Measurements from ENCODE around the gene MTCL3.
"Not testable (repeated sequence)": the region's sequence is repeated elsewhere in the genome, so short reads cannot be mapped to it uniquely, and the experiment has no call there.

The MTCL3 gene

GRCh38 chr6:127435626-127436220, 83.4 kb downstream of the MTCL3 start:
- H3K9me3 ChIP-seq (ENCODE audit: control insufficient read depth in 2 of 2, low read length in 2 of 2) = no peaks in the 10 kb centered on the region
- H3K27me3 ChIP-seq (ENCODE audit: control insufficient read depth in 1 of 2, insufficient read depth in 2 of 2, low read length in 2 of 2) = no peaks in the 10 kb centered on the region
- no peaks in the 10 kb centered on the region for H3K4me1 ChIP-seq (ENCODE audit: control insufficient read depth, insufficient read depth, low read length)
- H3K4me3 ChIP-seq (ENCODE audit: low read length in 2 of 2) = no peak overlapping the region
- no peak overlapping the region for H3K9ac ChIP-seq (ENCODE audit: low read length in 2 of 2)
- H3K27ac ChIP-seq (ENCODE audit: low read length) = no peak overlapping the region
- no peaks in the 10 kb centered on the region for H3K36me3 ChIP-seq (ENCODE audit: control insufficient read depth in 2 of 2, insufficient read depth in 2 of 2, low read length in 2 of 2)

- no peaks in the 10 kb centered on the region for H3K9me3 ChIP-seq (ENCODE audit: control insufficient read depth in 2 of 2, low read length in 2 of 2)
- no peak overlapping the region for H3K27ac ChIP-seq (ENCODE audit: low read length)
- H3K4me3 ChIP-seq (ENCODE audit: low read length in 2 of 2) = no peak overlapping the region
- H3K27me3 ChIP-seq (ENCODE audit: control insufficient read depth in 1 of 2, insufficient read depth in 2 of 2, low read length in 2 of 2) = no peaks in the 10 kb centered on the region
- H3K36me3 ChIP-seq (ENCODE audit: control insufficient read depth in 2 of 2, insufficient read depth in 2 of 2, low read length in 2 of 2) = no peaks in the 10 kb centered on the region
- H3K9ac ChIP-seq (ENCODE audit: low read length in 2 of 2) = no peak overlapping the region
- H3K4me1 ChIP-seq (ENCODE audit: control insufficient read depth, insufficient read depth, low read length) = no peaks in the 10 kb centered on the region
These were observed 84.5 kb downstream of the MTCL3 start for GRCh38 chr6:127434651-127435050.

- not testable (repeated sequence) for H3K9me3 ChIP-seq (ENCODE audit: control insufficient read depth in 2 of 2, low read length in 2 of 2); H3K27ac ChIP-seq (ENCODE audit: low read length); H3K4me3 ChIP-seq (ENCODE audit: low read length in 2 of 2); H3K27me3 ChIP-seq (ENCODE audit: control insufficient read depth in 1 of 2, insufficient read depth in 2 of 2, low read length in 2 of 2); H3K9ac ChIP-seq (ENCODE audit: low read length in 2 of 2); H3K4me1 ChIP-seq (ENCODE audit: control insufficient read depth, insufficient read depth, low read length); H3K36me3 ChIP-seq (ENCODE audit: control insufficient read depth in 2 of 2, insufficient read depth in 2 of 2, low read length in 2 of 2)
These were observed 90.6 kb downstream of the MTCL3 start for GRCh38 chr6:127428562-127428961.

DNA sequence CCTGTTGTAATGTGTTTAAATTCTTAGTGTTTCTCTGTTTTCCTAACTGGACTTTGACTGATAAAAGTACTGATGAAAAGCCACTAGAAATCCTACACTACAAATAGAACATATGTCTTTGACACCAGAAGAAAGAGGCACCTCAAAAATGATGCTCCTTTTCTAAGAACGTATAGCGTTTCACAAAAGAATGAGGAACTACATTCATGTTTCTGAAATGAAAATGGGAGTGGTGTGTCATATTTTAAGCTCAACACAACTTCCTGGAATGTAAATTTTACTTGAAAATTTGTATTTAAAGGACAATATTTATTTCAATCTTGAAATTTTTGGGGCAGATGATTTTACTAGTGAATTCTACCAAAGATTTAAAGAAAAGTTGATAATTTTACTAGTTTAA, 95.2 kb downstream of the MTCL3 start:
- no peak overlapping the region for H3K9ac ChIP-seq (ENCODE audit: low read length in 2 of 2)
- peak overlapping the region; percentile 59 for H3K27ac ChIP-seq (ENCODE audit: low read length)
- H3K36me3 ChIP-seq (ENCODE audit: control insufficient read depth in 2 of 2, insufficient read depth in 2 of 2, low read length in 2 of 2) = no peaks in the 10 kb centered on the region
- peaks cover 2% of the 10 kb centered on the region for H3K4me1 ChIP-seq (ENCODE audit: control insufficient read depth, insufficient read depth, low read length)
- H3K9me3 ChIP-seq (ENCODE audit: control insufficient read depth in 2 of 2, low read length in 2 of 2) = no peaks in the 10 kb centered on the region
- peak overlapping the region in 1 of 2 donors; percentile 1 for H3K4me3 ChIP-seq (ENCODE audit: low read length in 2 of 2)
- no peaks in the 10 kb centered on the region for H3K27me3 ChIP-seq (ENCODE audit: control insufficient read depth in 1 of 2, insufficient read depth in 2 of 2, low read length in 2 of 2)

Data from stomach smooth muscle (tissue), 2 donors.